Measurements from ENCODE around the gene CRYGS.

The CRYGS gene

DNA sequence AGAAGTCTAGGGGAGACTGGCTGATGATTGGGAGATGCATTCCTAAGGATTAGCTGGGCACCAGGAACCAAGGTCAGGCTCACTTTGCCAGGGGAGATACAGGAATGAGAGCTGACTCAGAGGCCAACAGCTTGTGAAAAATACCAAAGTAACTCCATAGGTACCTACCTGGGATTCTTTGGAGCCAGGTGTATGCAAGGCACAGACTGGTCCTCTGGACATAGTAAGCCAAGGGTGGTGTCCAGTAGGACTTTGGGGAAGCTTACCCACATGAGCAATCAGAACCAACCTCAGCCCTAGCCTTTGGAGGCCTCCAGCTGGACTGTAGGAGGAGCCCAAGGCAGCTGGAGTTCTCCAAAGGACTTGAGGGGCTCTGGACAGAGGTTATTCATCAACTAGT, 47.5 kb downstream of the CRYGS start:
- peak overlapping the region; percentile 58; the same call in 1 of the 2 replicates for H3K27ac ChIP-seq
- TF ChIP-seq, protein P1, sequence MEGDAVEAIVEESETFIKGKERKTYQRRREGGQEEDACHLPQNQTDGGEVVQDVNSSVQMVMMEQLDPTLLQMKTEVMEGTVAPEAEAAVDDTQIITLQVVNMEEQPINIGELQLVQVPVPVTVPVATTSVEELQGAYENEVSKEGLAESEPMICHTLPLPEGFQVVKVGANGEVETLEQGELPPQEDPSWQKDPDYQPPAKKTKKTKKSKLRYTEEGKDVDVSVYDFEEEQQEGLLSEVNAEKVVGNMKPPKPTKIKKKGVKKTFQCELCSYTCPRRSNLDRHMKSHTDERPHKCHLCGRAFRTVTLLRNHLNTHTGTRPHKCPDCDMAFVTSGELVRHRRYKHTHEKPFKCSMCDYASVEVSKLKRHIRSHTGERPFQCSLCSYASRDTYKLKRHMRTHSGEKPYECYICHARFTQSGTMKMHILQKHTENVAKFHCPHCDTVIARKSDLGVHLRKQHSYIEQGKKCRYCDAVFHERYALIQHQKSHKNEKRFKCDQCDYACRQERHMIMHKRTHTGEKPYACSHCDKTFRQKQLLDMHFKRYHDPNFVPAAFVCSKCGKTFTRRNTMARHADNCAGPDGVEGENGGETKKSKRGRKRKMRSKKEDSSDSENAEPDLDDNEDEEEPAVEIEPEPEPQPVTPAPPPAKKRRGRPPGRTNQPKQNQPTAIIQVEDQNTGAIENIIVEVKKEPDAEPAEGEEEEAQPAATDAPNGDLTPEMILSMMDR (conservative IDR thresholded peaks at IDR 0.05), result no peak

- TF ChIP-seq, protein P1 (conservative IDR thresholded peaks at IDR 0.05), result no peak
- H3K27ac ChIP-seq, result peak overlapping the region; percentile 58; the same call in 1 of the 2 replicates
These were observed 48.2 kb downstream of the CRYGS start for GRCh38 chr3:186496016-186496415.

- peak overlapping the region; percentile 58; the same call in 1 of the 2 replicates for H3K27ac ChIP-seq
- TF ChIP-seq, protein P1 (conservative IDR thresholded peaks at IDR 0.05), result no peak
These were observed 50.5 kb downstream of the CRYGS start for GRCh38 chr3:186493525-186494255.

DNA sequence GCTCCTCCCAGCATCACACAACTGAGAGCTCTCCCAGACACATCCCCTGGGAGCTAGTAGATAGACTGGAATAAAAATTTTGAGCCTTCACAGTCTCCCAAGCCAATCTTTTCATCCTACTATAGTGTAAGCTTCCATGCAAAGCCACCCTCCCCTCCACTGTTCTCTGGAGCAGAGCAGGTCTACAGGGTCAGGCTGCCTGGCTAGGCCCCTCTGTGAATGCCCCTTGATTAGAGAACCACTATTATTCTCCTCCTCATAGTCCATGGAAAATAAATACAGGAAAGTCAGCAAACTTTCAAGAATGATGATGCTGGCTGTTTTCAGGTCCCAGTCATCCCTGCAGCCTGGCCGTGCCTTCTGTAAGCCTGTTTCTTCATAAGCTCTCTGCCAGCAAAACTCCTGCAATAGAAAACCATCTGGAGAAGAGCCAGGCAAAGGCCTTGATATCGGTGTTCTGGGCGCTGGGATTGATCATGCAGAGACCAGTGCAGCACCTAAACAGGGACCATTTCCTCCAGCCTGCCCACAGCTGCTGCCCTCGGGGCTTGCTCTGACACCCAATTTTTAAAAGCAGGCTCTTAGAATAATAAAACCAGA, 51.7 kb downstream of the CRYGS start:
- peak overlapping the region; percentile 58 for H3K27ac ChIP-seq
- TF ChIP-seq, protein P1 (conservative IDR thresholded peaks at IDR 0.05), result no peak

- TF ChIP-seq, protein P1 (conservative IDR thresholded peaks at IDR 0.05), result no peak
- H3K27ac ChIP-seq, result no peak overlapping the region
These were observed 54.7 kb downstream of the CRYGS start for GRCh38 chr3:186489507-186489906.
